Iris pigment epithelial cell (primary cell): Measurements from ENCODE around the gene DDI1.

ENCODE experiments used
- DNase-seq: peaks from one replicate; pipeline ENCODE4 v3.0.0-alpha.2; 2011; ENCODE audit warnings: low read depth

The DDI1 gene

GRCh38 chr11:104078245-104078644, 41.8 kb downstream of the DDI1 start:
- no peak for DNase-seq

GRCh38 chr11:104078995-104079394, 42.6 kb downstream of the DDI1 start:
- DNase-seq, result no peak

- DNase-seq, result no peak
Measured at GRCh38 chr11:104086621-104087020, 50.2 kb downstream of the DDI1 start.
